Pulmonary artery endothelial cell (primary cell): ENCODE results near the gene CCNYL1. TPM values are rescaled to one million over a fixed set of nuclear protein-coding genes. Genes with fewer than 3 reads are reported as not detected.

ENCODE experiments used
- DNase-seq: peaks from one replicate; pipeline ENCODE4 v3.0.0-alpha.2; 2011; ENCODE audit warnings: low read depth, low spot score
- total RNA-seq: library from RNA; depleted of rRNA; stranded (reverse); fragments of >200 nt; gene quantifications from 2 replicates; pipeline ENCODE4 v1.2.3, GENCODE V29; 2014

The CCNYL1 gene
- total RNA-seq, 1 donor from 2014 or later = 45.5 TPM

DNA sequence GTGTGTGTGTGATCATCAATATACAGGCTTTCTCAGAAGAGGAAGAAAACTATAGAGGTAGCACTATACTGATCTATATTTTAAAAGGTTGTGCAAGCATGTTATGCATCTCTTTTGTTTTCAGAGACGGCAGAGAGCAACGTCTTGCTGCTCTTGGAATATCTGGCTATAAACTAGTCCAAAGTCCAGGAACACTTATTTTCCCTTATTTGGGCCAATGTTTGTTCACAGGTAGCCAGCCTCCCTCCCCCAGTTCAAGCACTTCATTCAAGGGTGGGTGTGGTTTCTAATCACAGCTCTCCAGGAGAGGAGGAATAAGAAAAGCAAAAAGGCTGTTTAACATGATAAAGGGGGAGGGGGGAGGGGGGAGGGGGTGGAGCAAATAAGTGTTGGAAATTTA, 54.1 kb downstream of the CCNYL1 start:
- no peak for DNase-seq

DNA sequence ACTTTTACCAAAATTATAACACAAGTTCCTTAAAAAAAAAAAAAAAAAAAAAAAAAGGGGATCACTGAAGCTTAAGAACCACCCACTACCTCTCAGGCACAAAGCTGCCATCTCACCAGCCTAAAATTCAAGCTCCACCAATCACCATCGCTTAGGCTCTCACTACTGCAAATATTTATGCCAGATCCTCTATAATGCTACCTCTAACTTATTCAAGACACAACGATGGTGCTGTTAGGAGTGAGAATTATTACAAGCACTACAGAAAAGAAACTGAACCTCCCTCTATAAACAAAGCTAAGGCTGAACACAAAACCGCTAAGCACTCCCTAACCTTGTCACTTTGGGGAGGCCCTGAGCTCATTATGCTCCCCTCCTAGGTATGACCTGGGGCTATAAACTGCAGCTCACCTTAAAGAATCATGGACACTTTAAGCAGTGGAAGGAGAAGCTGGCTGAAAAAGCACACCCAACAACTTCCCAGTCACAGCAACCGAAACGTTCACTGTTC, 54.7 kb downstream of the CCNYL1 start:
- DNase-seq = no peak

DNA sequence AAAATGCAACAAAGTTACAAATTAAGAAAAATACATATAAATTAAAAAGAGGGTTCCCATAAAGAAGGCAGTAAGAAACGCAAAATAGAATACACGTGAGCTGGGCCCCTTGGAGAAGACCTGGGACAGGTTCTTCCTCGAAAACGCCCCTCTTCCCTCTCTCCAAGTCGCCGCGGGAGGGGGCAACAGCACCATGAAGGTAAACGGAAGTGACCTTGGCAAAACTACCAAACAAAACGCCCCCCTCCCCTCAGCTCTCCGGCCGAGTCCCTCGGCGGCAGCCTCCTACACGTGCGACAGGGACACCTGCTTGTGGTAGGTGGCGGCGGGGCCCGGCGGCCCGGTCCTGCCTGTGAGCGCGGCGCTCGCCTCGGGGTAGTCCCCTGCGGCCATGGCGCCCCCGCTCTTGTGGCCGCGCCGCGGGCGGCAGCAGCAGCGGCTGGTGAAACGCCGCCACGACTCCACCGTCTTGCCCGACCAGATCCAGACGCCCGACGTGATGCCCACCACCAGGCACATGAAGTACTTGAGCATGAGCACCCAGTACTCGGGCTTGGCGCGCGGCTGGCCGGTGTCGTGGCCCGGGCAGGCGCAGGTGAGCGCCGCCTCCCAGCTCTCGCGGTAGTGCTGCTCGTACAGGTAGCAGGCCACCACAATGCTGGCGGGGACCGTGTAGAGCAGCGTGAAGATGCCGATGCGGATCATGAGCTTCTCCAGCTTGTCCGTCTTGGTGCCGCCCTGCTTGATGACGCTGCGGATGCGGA, 55.4 kb downstream of the CCNYL1 start:
- no peak for DNase-seq

DNA sequence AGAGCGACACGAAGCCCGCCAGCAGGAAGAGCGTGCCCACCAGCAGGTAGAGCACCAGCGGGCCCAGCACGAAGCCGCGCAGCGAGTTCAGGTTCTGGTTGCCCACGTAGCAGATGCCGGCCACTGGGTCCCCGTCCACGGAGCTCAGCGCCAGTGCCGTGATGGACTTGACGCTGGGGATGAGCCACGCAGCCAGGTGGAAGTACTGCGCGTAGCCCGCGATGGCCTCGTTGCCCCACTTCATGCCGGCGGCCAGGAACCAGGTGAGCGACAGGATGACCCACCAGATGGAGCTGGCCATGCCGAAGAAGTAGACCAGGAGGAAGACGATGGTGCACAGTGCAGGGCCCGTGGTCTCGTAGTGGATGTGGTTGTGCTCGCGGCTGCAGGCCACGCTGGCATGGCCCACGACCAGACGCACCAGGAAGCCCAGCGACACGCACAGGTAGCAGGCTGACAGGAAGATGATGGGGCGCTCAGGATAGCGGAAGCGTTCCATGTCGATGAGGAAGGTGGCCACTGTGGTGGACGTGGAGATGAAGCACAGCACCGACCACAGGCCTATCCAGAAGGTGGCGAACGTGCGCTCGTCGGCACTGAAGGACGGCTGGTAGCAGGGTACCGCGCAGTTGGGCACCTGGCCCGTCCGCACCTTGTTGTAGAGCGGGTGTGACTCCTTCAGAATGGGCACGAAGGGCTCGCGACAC, 56.2 kb downstream of the CCNYL1 start:
- DNase-seq = no peak

GRCh38 chr2:207768168-207768865, 56.9 kb downstream of the CCNYL1 start:
- DNase-seq = no peak

DNA sequence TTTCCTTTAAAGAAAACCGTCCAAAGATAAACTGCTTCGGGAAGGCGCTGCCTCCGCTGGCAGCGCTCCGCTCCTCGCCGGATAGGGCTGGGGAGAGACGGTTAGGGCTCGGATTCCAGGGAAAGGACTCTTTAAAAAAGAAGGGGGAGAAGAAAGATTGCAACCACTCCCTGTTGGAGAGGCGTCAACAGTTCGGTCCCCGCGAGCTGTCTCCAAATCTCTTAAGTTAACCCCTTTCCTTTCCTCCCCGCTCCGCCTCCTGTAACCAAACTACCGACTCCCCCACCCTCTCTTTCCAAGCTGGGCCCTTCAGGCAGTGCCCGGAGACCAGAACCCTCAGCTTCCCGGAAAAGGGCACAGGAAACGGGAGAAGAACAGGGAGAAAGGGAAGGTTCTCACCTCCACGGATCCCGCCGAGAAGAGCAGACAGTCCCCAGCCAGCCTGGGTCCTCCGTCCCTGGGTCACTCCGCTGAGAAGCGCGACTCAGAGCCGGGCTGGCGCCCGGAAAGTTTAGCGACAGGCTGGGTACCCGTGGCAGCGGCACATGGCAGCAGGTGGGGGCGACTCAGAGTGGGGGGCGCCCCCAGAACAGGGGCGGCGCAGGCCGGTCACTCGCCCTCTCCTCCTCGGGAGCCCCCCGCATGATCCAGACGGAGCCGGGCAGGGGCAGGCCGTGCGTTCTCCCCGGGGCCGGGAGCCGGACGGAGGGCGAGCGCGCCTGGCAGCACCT, 57.6 kb downstream of the CCNYL1 start:
- DNase-seq = no peak

DNA sequence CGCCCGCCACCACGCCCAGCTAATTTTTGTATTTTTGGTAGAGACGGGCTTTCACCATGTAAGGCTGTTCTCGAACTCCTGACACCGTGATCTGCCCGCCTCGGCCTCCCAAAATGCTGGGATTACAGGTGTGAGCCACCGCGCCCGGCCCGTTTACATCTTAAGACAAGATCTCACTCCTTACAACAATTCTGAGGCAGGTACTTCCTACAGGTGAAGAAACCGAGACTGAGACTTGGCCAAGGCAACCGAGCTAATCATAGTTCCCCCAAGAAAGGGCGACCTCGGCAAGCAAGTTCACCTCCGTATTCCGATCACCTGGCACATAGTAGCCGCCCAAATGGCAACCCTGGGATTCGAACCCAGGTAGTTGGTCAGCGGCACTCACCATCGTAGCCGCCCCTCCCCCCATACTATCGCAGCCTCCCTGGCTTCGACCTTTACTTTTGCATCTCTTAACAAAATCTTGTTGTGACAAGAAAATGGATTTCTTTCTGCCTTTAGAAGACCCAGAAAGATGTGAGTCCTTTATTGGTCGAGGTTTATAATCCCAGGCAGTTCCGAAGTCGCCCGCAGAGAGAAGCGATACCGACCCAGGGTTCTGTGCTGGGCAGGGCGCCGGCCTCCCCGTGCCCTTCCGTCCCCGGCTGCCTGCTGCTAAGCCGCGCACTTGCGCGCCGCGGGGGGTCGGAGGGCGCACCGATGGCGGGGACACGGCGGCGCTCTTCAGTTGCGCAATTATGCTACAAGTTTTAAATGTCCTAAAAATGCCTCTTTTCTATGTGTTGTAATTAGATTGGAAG, 59.4 kb downstream of the CCNYL1 start:
- DNase-seq = no peak

DNA sequence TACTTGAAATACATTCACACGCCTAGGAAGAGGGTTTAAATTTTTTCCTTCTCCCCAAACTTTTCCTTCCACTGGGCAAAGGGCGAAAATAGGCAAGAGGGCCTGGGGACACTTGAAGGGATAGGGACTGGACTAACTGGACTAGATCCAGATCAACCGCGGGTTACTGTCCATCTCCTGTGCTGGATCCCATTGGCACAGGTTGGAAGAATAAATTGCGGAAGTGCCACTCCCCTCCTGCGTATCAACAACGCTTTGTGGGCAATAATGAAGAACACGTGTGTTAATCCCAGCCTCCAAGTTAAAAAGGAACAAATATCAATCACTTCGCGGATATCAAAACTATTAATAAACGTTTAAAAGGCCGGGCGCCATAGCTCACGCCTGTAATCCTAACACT, 60.0 kb downstream of the CCNYL1 start:
- DNase-seq = no peak

DNA sequence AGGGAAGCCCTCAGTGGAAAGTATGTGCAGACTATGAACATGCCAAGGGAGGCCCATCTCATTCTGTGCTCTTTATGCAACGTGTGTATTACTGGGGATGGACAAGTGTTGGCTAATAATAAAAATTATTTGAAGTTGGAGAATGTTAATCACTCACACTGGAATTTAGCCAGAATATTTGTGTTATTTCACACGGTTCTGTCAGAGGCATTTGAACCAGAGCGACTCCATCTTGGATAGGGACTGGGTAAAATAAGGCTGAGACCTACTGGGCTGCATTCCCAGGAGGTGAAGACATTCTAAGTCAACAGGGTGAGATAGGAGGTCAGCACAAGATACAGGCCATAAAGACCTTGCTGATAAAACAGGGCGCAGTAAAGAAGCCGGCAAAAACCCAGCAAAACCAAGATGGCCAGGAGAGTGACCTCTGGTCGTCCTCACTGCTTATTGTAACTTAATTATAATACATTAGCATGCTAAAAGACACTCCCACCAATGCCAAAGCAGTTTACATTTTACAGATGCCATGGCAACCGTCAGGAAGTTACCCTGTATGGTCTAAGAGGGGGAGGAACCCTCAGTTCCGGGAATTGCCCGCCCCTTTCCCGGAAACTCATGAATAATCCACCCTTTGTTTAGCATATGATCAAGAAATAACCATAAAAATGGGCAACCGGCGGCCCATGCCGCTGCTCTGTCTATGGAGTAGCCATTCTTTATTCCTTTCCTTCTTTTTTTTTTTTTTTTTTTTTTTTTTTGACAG, 60.8 kb downstream of the CCNYL1 start:
- no peak for DNase-seq

DNA sequence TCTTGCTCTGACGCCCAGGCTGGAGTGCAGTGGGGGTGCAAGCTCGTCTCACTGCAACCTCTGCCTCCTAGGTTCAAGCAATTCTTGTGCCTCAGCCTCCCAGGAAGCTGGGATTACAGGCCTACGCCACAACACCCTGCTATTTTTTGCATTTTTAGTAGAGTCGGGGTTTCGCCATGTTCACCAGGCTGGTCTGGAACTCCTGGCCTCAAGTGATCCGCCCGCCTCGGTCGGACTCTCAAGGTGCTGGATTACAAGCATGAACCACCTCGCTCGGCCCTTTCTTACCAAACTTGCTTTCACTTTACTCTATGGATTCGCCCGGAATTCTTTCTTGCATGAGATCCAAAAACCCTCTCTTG, 61.4 kb downstream of the CCNYL1 start:
- no peak for DNase-seq

GRCh38 chr2:207775473-207775872, 64.0 kb downstream of the CCNYL1 start:
- no peak for DNase-seq

DNA sequence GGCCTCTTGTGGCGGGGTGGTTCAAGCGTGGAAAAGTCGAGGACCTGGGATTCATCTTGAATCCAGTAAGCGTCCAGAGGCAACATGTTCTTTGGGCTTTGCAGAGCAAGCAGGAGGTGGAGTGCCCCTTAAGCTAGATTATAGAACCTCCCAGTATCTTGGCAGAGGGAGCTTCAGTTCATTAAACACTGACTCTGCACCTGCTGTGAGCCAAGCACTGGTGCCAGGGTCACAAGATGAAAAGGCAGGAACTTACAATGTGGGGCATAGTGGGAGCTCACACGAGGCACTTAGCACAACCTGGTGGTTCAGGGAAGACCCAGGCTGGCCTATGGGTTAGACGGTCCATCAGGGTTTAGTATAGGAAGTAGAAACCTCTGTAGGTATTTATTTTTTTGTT, 65.7 kb downstream of the CCNYL1 start:
- no peak for DNase-seq

GRCh38 chr2:207778298-207778882, 67.0 kb downstream of the CCNYL1 start:
- no peak for DNase-seq

GRCh38 chr2:207779523-207779922, 68.1 kb downstream of the CCNYL1 start:
- no peak for DNase-seq

DNA sequence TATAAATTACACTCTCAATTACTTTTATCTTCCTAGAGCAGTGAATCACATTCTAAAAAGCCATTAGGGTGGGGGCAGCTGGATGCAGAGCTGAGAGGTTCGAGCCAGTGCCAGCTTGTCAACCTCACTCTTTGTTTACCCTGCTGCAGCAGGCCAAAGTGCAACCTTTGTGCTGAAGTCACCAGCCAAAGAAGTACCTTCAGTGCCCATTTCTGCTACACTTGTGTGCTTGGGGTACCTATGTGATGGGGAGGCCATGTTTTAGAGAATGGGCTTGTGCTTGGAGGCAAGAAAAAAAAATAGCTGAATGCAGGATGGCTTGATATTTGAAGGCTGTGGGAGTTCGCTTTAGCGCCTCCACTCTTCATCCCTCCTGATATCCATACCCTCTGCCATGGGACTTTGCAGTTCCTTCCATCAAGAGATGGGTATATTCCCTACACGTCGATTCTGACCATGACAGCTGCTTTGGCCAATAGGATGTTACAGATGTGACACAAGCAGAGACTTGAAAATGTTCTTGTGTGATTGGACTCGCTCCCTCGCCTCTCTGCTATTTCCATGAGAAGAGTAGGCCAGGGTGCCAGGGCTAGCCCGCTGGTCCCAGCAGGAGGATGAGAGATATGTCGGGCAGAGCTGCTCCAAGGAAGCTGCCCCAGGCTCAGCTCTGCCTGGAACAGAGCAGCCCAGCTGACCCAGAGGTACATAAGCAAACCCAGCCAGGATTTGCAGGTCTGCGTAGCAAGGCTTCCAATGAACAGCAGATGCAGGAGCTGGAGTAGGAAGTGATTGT, 71.0 kb downstream of the CCNYL1 start:
- no peak for DNase-seq

DNA sequence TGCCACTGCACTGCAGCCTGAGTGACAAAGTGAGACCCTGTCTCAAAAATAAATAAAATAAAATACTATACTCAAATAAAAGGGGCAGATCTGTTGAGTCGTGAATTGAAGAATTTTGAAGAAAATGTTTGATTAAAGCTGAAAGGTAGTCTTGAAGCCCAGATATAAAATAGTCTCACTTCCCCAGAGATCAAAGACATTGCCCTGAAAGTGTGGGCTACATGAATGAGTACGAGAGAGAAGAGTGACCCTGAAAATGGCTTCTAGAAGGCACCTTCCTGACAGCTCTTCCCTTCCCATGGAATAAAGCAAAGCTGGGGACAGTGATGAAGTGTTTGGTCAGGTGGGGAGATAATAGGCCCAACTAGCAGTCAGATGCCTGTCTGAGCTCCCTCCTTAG, 72.1 kb downstream of the CCNYL1 start:
- DNase-seq = no peak

- no peak for DNase-seq
These were observed 73.5 kb downstream of the CCNYL1 start for GRCh38 chr2:207784898-207785297.

GRCh38 chr2:207787017-207787416, 75.6 kb downstream of the CCNYL1 start:
- DNase-seq = no peak

GRCh38 chr2:207787800-207788199, 76.4 kb downstream of the CCNYL1 start:
- DNase-seq = no peak
